Urothelium cell line (cell line): ENCODE data around the gene PKN2.

Experiments
- DNase-seq: peaks from one replicate; pipeline ENCODE4 v3.0.0; 2011; ENCODE audit warnings: low spot score, mixed read lengths
- FAIRE-seq: peaks from 2 replicates; lab custom pipeline; 2011; peaks lifted over from hg19 to GRCh38; lab: Jason Lieb, UNC

Gene PKN2

DNA sequence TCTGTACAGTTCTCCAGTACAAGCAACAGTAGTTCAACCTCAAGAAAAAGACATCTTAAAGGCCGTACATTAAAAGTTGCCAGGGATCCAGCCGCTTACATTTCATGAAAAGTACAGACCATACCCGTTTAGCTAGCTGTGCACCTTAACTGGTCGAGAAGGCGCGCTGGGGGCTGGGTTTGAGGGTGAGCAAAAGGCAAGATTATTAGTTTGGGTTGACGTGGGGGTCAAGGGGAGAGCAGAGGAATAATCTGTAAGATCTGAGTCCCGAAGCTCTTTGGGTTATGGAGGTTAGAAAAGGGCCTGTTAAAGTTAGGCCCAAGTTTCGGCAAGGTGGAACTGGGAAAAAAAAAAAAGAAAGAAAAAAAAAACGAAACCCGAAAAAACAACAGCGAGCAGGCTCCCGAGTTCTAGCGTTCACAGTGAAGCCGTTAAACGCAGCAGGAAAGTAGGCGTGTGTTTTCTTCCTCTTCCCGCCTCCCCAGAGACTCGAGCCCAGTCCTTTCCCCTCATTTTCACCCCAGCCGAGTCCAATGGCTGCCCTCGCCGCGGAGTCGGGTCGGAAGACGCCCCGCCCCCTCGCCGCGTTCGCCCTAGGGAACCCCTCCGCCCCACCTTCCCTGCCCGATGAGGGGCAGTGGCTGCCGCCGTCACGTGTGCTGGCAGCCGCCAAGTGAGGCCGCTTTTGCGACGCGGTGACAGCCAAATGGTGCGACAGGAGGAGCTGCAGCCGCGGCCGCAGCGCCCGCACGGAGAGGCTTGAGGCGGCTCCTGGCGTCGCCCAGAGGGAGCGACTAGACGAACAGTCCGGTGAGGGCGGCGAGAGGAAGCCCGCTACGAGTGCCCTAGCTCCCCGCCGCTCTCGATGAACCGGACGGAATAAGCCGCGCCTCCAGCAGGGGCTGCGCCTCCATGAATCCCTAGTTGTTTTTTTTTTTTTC is at the start of gene PKN2:
TSS of gene PKN2 (plus strand) at position 733 of the 941 bp plus-strand sequence. CDS start 308 bp downstream, outside the sequence.
- DNase-seq (peak; percentile 97), FAIRE-seq (peak; percentile 97)

DNA sequence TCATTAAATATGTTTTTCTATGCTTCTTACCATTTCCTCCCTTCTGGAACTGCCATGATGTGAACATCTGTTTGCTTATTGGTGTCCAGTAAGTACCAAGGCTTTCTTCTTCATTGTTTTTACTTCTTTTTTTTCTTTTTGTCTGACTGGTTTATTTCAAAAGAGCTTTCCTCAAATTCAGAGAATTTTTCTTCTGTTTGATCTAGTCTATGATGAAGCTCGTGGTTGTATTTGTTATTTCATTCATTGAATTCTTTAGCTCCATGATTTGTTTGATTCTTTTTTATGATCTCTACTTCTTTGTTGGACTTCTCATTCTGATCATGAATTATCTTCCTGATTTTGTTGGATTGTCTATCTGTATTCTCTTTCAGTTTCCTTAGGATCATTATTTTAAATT is 49.5 kb upstream of the PKN2 start:
- DNase-seq (no peak), FAIRE-seq (no peak)

DNA sequence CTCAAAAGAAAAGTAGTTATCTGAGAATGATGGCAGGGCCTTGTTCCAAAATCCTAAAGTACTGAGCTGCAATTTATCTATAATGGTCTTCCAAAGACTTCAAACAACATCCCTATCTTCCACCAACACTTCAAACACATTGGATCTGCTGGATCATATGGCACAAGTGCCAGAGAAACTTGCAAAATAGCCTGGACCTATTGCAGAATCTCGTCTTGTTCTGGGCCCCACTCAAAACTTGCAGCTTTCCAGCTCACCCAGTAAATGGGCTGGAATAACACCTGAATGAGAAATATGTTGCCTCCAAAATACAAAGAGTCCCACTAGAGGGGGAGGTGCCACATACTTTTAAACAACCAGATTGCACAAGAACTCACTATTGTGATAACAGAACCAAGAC is 44.0 kb upstream of the PKN2 start:
- FAIRE-seq: no peak
- DNase-seq: no peak

GRCh38 chr1:88645886-88646285 is 38.2 kb upstream of the PKN2 start:
- FAIRE-seq (no peak), DNase-seq (no peak)

DNA sequence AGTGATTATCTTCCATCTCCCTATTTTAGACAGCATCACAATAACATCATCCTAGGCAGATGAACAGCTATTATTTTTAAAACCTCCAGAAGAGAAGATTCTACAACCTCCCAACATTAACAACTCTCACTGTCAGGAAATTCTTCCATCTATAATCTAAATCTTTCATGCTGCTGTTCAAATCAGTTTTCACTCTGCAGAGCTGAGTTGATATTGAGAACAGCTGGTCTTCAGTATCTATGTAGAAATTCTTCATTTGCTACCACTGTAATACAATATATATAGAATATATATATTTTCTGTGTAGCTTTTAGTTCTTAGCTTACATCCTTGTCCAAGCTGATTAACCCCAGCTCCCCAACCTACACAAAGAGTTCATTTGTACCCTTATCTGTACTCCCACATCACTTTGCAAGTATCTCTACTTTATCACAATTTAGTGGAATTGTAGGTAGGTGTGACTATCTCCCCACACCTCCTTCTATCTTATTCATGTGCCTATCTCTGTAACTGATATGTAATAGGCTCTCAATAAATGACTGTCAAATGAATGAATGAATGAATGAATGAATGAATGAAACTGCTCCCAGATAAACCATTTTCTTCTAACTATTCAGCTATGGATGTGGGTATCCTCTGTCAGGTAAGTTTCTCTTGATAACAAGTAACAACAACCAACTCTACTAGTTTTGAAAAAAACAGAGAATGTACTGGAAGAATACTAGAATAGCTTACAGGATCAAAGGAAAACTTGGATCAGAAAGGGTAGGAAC is 37.4 kb upstream of the PKN2 start:
- no peak for DNase-seq
- FAIRE-seq: no peak

DNA sequence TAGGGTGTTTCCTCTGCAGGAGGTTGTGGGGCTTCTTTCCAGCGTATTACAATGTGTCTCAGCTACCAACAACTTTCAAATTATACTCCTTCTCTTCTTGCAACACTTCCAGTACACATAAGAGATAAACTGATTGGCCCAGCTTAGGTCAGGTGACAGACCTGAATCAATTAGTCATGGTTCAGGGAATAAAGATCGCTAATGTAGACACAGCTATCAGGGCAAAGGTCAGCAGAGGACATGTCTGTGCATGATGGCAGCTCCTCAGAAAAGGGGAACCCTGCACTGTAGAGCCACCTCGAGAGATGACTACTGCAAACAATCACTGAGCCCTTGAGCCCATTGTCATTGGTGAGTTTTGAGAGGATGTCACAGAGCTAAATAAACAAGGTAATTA is 36.8 kb upstream of the PKN2 start:
- peak; percentile 4 for DNase-seq
- no peak for FAIRE-seq

DNA sequence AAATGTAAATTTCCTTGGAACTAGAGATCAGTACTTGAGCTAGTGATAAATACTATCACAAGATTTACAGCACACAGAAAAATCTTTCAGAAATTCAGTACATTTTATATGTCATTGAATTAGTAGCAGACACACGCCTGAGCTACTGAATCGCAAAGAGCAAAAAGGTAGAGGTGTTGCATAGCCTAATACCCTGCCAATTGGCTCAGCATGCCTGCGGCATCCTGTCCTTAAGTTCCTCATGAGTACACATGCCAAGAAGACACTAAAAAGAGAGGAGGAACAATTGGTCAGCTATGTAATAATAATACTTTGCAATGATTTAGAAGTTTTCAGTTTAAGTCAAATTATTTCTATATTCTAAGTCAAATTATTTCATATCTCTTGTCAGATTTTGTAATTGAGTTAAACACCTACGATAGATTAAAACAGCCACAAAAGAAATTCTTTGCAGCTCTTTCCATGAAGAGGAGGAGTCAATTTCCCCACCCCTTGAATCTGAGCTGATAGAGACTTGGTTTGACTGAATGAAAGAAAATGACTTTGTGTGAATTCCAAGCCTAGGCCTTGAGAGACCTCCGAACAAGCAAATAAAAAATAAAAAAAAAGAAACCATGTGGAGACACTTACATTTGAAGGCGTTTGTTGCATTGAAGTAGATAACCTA is 36.2 kb upstream of the PKN2 start:
- no peak for FAIRE-seq
- DNase-seq: no peak

GRCh38 chr1:88648706-88649105 is 35.4 kb upstream of the PKN2 start:
- FAIRE-seq (no peak), DNase-seq (no peak)

GRCh38 chr1:88649932-88650331 is 34.1 kb upstream of the PKN2 start:
- DNase-seq: no peak
- FAIRE-seq: no peak

GRCh38 chr1:88650676-88651418 is 33.2 kb upstream of the PKN2 start:
- FAIRE-seq (no peak), DNase-seq (no peak)

- no peak for FAIRE-seq
- DNase-seq: no peak
These were observed 28.9 kb upstream of the PKN2 start for GRCh38 chr1:88655140-88655539.

DNA sequence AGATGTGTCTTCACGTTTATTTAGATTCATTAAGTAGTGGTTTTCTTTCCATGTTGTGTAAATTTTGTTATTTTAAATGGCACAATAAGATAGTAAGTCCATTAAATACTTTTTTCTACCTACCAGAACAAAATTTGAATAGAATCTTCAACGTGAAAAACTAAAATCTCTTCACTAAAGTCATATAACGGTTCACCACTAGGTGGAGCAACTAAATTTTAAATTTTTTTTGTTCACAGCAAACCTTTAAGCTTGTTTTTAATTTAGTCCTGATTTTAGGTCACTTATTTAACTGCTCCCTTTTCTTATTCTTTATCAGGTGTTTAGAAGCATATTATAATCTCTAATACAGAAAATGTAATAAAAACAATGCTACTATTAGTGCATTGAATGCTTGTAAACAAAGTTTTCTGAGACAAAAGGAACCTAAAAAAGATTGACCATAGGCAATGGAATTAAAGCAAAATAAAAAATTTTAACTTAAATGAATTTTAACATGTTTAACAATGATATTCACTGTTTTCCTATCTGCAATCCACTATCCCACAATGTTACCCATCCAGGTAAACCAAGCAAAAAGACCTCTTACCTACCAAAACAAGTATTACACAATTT is 28.3 kb upstream of the PKN2 start:
- peak; percentile 7 for DNase-seq
- FAIRE-seq: no peak

DNA sequence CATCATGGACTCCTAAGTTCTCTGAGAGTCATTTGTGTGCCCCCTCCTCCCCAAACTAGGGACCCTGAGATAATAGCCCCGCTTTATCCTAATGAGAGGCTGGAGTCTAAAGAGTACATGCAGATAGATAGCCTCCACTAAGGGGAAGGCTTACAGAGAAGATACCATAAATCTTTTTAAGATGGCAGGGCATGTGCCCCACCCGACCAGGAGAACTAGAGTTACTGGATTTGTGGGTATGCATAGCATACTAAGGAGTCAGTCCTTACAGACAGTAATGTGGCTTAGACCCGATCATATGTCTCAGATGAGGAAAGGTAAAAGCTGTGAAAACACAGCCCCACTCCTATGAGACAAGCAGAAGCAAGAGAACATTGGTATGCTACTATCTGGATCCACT is 25.7 kb upstream of the PKN2 start:
- no peak for FAIRE-seq

DNA sequence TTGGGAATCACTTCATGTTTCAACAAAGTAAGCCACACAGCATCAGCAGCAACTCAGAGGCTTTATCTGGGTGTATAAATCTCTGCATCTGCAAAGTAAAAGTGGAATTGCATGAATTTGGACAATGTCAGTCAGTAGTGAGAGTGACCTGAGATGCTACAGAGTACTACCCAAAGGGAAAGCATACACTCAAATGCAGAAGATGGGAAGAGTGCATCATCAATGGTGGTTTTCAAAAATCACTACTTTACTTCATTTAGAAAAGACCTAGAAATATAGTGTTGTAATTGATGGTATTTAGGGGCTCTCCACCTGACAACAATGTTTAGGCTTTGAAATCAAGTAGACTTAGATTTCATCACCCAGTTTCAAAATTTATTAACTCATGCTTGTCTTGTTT is 24.5 kb upstream of the PKN2 start:
- DNase-seq: no peak

More for the DNA sequence above, 25.7 kb upstream of the PKN2 start:
- no peak for DNase-seq

DNA sequence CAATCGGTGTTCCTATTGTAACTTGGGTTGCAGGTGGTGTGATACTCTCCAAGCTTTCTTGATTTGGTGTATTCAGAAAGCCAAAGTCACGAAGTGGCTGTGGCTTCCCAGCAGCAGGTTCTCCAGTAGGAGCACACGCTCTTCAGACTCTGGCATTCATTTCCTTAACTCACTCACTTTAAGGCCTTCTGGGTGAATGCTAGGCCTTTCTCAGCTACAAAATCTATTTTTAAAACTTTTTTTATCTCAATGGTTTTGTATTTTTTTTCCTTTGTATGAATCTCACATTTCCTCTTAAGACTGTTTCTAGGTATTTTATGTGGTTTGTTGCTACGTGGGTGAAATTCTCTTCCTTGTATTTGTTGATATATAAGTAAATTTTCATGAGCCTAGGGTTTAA is 22.9 kb upstream of the PKN2 start:
- DNase-seq: no peak

More for the DNA sequence above, 24.5 kb upstream of the PKN2 start:
- no peak for FAIRE-seq

GRCh38 chr1:88661951-88662699 is 21.9 kb upstream of the PKN2 start:
- FAIRE-seq: no peak
- no peak for DNase-seq

More for the DNA sequence above, 22.9 kb upstream of the PKN2 start:
- FAIRE-seq: no peak

DNA sequence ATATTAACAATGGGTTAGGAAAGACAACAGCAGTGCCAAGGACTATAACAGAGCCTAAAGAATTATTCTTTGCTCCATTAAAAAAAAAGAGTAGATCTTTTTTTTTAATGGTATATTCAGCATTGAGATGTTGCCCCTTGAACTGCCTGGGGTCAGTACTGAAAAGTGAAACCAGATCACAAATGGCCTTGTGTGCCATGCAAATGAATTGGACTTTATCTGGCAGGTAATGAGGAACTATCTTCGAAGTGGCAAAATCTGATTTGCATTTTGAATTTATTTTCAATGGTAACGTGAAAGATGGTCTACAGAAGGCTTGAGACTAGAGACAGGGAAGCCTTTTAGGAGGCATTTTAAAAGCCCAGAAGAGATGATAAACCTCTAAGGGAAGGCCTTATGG is 21.4 kb upstream of the PKN2 start:
- DNase-seq (no peak), FAIRE-seq (no peak)

DNA sequence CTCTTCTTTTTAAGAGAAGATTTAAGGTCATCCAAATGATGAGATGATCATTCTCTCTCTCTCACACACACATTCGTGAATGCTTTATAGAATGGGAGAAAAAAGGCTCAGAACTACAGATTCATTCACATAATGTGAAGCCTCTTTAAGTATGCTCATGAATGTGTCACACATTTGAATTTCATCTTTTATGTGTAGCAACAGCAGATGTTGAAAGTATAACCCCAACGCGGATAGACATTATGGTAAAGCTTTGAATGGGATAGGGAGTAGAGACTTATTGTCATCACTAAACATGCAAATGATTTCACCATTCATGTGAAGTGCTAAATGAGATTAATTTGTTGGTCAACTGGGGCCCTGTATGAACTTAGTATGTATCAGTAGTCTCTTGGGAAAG is 15.7 kb upstream of the PKN2 start:
- FAIRE-seq (no peak), DNase-seq (no peak)

DNA sequence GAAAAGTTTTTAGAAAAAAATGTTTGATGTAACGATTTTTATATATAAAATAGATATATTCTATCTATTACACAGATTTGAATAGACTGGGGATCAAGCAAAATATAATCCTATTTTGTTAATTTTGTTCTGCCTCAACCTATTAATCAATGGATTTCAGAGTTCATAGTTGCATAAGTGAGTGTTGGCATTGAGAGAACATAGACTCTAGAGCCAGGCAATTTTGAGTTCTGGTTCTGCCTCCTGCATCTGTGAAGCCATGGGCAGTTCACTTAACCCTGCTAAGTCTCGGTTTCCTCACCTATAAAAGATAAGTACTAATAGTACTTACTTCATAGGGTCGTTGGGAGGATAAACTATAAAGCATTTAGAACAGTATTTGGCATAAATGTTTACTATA is 13.6 kb upstream of the PKN2 start:
- no peak for FAIRE-seq

More for the DNA sequence above, 13.6 kb upstream of the PKN2 start:
- no peak for DNase-seq
